Globus pallidus (tissue), 1 donor: ENCODE measurements around the gene KRT6A.

ENCODE experiments used
- DNase-seq: peaks from one replicate; pipeline ENCODE4 v3.0.0-alpha.2; 2015; ENCODE audit warnings: low spot score

The KRT6A gene

GRCh38 chr12:52524898-52525591, 32.0 kb upstream of the KRT6A start:
- DNase-seq: no peak

- DNase-seq: no peak
Observed at GRCh38 chr12:52524241-52524897, 31.3 kb upstream of the KRT6A start.

GRCh38 chr12:52523824-52524223, 30.8 kb upstream of the KRT6A start:
- DNase-seq: no peak

GRCh38 chr12:52522346-52523011, 29.4 kb upstream of the KRT6A start:
- no peak for DNase-seq

GRCh38 chr12:52521568-52522266, 28.7 kb upstream of the KRT6A start:
- DNase-seq: no peak

DNA sequence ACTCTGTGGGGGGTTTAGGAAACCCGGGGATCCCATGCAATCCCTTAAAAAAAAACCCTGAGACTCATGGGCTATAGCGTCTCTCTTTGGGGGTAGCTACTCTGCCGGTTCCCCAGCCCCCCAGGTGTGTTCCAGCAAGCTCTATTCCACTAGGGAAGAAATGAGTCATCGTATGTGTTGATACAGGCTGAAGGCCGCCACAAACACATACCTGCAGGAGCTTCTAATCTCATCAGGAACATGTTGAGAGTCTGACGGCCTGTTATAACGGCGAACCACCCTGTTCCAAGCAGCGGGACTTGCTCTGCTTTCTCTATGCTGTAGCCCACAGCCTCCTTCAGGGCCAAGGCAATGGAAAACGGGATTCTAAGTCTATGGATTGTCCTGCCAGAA, 28.1 kb upstream of the KRT6A start:
- DNase-seq: no peak

DNA sequence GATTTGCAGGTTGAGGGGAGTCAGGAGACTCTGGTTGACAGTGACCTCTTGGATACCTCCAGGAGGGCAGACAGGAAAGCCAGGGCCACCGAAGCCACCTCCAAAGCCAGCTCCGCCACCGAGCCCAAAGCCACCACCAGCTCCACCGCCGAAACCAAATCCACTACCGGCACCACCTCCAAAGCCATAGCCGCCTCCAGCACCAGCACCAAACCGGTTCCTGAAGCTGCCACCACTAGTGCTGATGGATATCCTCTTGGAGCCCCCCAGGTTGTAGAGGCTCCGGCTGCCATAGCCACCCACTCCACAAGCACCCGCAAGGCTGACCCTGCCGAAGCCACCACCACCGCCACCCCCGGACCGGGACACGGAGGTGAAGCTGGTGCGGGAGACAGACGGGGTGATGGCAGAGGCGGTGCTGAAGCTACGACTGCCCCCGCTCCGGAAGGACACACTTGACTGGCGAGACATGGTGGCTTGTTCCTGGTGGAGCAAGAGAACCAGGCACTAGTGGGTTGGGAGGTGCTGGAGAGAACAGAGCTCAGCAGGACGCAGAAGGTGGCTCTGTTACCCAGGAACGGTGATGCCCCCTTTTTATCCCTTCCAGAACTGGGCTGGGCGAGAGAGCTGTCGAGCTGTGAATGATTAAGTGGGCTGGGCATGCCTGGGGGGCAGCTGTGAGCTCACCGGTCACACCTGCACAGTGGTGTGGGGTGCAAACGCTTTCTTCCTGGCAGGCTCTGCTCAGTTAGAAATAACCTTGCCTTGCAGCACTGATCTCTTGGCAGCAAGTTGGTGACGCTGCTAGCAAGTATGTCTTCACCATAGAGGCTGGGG, 27.0 kb upstream of the KRT6A start, which contains the start of gene KRT5:
Gene KRT5 (minus strand): TSS at position 569 of the 837 bp plus-strand sequence. CDS start 98 bp downstream, at position 471.
- DNase-seq: no peak

DNA sequence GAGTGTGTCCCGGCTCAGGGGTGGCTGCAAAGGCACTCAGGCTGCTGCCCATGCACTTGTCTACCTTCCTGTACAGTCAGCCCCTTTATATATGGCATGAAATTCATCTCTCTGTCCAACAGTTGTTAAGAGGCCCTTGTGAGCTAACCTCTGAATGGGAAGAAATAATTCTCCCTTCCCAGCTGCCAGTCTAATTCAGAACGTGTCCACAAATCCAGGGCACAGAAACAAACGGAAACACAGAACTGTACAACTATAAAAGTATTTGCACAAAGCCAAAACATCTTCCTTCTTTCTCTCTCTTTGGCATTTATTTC, 26.3 kb upstream of the KRT6A start:
- no peak for DNase-seq

DNA sequence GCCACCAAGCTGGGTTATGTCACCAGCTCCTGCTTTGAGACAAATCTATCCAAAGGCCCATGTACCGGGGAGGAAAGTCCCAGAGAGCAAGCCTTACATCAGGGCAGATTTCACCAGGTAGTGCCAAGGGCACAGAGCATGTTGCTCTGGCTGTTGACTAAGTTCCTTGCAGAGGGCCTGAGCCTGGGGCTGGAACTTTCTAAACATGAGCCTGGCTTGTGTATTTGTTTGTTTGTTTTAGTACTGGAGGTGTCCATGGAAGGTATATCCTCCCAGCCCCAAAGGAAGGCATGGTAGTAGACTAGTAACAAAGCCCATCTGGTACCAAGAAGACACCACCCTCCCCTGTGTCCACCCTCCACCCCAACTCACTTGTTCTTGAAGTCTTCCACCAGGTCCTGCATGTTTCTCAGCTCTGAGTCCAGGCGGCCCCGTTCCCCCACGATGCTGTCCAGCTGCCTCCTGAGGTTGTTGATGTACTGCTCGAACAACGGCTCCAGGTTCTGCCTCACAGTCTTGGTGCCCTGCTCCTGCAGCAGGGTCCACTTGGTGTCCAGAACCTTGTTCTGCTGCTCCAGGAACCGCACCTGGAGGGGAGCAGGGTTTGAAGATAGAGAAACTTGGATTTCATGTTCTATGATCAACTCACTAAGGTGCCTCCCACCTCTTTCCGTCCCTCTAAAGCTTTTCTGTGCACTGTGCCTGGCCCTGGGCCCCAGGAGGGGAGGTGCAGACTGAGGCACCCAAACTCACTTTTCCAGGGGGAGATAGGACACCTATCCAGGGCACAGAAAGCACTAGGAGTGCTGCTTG, 25.7 kb upstream of the KRT6A start:
- DNase-seq: no peak

DNA sequence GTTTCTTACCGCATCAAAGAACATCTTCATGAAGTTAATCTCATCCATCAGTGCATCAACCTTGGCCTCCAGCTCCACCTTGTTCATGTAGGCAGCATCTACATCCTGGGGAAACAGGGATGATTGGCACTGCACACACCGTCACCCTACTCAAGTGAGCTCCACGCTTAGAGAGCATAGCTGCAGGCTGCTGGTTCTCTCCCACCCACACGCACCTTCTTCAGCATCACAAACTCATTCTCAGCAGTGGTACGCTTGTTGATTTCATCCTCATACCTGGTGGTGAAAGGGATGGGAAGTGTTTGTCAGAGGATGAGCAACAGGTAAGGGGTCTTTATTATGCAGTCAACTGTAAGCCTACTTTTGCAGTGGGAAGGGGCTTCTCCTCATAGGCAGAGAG, 24.8 kb upstream of the KRT6A start:
- no peak for DNase-seq

DNA sequence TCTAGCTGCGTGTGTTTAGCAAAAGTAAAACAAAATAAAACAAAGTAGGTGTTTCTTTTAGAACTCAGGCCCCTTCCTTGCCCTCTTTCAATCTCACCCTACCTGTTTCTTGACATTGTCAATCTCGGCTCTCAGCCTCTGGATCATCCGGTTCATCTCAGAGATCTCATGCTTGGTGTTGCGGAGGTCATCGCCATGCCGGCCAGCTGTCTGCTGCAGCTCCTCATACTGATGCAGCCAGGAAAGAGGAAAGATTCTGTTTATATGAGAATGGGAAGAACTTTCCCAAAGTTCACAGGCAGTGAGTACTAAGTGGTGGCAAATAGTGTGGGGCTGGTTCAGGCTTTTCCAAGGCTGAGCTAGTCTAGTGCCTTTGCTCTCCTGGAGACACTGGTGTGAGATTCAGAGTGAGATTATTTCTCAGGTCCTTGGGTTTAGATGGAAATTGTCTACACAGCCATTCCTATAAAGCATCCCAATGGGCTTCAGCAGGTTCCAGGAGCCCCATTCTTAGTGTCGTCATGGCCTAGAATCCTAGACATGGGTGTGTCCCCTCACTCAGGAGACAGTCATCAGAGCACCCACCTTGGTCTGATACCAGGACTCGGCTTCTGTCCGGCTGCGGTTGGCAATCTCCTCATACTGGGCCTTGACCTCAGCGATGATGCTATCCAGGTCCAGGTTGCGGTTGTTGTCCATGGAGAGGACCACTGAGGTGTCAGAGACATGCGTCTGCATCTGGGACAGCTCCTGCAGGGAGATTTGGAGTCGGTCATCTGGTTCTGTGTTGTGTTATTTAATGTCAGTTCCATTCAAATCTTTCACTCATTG, 24.2 kb upstream of the KRT6A start:
- DNase-seq: no peak

- no peak for DNase-seq
Observed at GRCh38 chr12:52515927-52516831, 23.1 kb upstream of the KRT6A start.

DNA sequence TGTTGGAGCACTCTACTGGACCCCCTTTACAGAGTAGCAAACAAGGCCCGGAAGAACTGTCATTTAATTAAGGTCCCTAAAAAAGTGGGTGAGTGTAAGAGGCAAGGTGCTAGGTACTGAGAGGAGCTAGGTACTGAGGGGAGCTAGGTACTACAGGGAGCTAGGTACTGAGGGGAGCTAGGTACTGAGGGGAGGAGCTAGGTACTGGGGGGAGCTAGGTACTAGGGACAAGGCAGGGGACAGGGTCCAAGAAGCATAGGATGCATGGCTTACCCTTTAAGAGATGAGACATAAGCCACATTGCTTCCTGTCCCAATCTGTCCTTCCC, 22.2 kb upstream of the KRT6A start:
- no peak for DNase-seq

- no peak for DNase-seq
Observed at GRCh38 chr12:52514471-52515318, 21.6 kb upstream of the KRT6A start.

DNA sequence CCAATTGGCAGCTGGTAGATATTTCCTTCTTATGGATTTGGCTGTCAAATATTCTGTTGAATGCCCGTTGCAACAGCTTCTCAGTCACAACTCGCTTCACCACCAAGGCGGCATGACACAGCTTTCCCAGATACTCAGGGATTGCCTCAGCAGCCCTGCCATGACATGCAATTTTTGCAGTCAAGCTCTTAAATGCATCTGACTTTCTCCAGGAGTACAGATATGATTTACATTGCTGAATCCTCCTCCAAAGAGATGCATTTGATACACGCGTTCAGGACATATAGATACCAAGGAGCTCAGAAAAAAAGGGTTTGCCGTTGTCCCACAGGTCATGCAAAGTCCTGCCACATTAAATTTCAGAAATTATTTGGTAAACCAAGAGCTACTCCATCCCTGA, 20.7 kb upstream of the KRT6A start:
- no peak for DNase-seq

GRCh38 chr12:52508211-52508610, 15.2 kb upstream of the KRT6A start:
- no peak for DNase-seq

DNA sequence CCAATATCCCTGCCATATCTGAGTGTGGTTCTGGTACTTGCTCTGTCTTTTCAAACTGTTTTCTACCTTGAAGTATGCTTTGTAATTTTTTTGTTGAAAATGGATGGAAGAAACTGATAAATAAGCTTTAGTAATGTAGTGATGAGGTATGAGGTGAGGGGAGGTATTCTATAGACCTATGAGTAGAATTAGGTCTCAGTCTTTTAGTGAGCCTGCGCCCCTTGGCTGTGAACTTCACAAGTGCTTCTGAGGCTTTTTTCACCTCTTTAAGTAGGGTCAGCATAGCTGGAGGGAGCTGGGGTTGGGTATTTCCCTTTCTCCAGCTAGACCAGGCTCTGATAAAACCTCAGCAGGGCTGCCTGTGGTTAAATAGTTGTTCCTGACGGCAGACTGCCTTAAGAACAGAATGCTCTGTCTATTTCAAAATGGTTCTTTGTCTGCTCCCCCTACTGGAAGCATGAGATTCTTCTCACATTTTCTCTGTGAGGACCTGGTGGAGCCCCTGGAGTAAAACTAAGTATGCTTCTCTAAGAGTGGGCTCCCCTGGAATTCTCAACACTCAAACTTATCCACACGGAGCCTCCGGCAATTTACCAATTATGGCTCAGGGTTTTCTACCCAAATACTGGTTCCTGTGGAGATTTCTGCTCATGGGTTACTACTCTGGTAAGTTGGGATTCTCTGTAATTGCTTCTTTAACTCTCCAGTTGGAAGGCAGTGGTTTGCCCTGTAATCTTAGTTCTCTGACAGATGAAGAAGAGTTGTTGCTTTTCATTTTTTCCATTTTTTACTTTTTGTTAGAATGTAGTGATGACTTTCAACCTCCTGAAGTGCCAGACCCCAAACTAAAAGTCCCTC, 14.0 kb upstream of the KRT6A start:
- no peak for DNase-seq
